H1 (cell line): ENCODE results near the gene ENTREP1. TPM values are rescaled to one million over a fixed set of nuclear protein-coding genes. Genes with fewer than 3 reads are reported as not detected.

Experiments used
- KDM4A ChIP-seq: IDR thresholded peaks from one replicate; pipeline ENCODE4 v1.7.1; 2012; ENCODE audit warnings: low read depth, mild to moderate bottlenecking, moderate library complexity, low read length, inconsistent platforms; ENCODE audit not compliant: severe bottlenecking
- SAP30 ChIP-seq: fragments of 300-600 bp; sonication (generic); IDR thresholded peaks from 2 replicates; pipeline ENCODE4 v1.7.1; 2012; ENCODE audit warnings: low read length, moderate library complexity, mild to moderate bottlenecking, inconsistent platforms; ENCODE audit not compliant: insufficient read depth, insufficient replicate concordance
- SIX5 ChIP-seq: IDR thresholded peaks from 2 replicates; pipeline ENCODE4 v1.6.1; 2011; ENCODE audit warnings: mild to moderate bottlenecking, low read depth, low read length
- polyA plus RNA-seq, 7 experiments: library from polyadenylated mRNA; depleted of rRNA in 3 of 7; stranded (reverse) in 5 of 7; unstranded in 2 of 7; fragments of >200 nt in 5 of 7; fragments of 200-250 nt in 2 of 7; gene quantifications; 1 replicate in 5 of 7; 2 replicates in 1 of 7; 4 replicates in 1 of 7; pipeline versions ENCODE4 v1.2.1 to v1.2.3, GENCODE V29; 2011 to 2013; ENCODE audit warnings: missing spikeins in 2 of 7, mixed read lengths in 2 of 7
- total RNA-seq: library from RNA; stranded (reverse); fragmentation: NEBNext Ultra II Directional; extraction: Animal tissue kit (Norgen Biotek cat#: 25700); gene quantifications from 2 replicates; pipeline ENCODE4 v1.2.1, GENCODE V29; 2021

The ENTREP1 gene
- total and polyA plus RNA-seq, 2 of the 8 experiments (the other 6 are each of a cell fraction or from before 2014, with no cell fraction given), result 15.3 to 25.0 TPM

GRCh38 chr9:69370430-69370829 is 45.4 kb downstream of the ENTREP1 start (continued):
- TF ChIP-seq KDM4A (no peak), SIX5 (no peak), SAP30 (no peak)
